Measurements from ENCODE around the gene GPR62. TPM values are rescaled to one million over a fixed set of nuclear protein-coding genes. Genes with fewer than 3 reads are reported as not detected.

GPR62 gene
- total and polyA plus RNA-seq, 8 donors: 0.17 to 0.35 (median 0.30) TPM; not detected in 2

GRCh38 chr3:51931756-51932155, 23.4 kb upstream of the GPR62 start:
- intact Hi-C loops (cut with DNase I): no loop called here
- H3K27ac ChIP-seq: no peak overlapping the region
- no peak overlapping the region for H3K4me3 ChIP-seq
- ATAC-seq (no peak), DNase-seq (no peak)
- H3K9me3 ChIP-seq: no peaks in the 10 kb centered on the region
- H3K27me3 ChIP-seq: no peaks in the 10 kb centered on the region
- no peak for TF ChIP-seq CTCF (IDR thresholded peaks at IDR 0.05)
- H3K36me3 ChIP-seq: peaks cover 0 to 62% of the 10 kb centered on the region in 2 donors
- no peaks in the 10 kb centered on the region for H3K4me1 ChIP-seq

- no peak overlapping the region for H3K4me3 ChIP-seq
- peaks cover 0 to 72% of the 10 kb centered on the region in 2 donors for H3K36me3 ChIP-seq
- H3K27ac ChIP-seq: no peak overlapping the region
- DNase-seq: no peak
- no peaks in the 10 kb centered on the region for H3K4me1 ChIP-seq
- no peaks in the 10 kb centered on the region for H3K27me3 ChIP-seq
- intact Hi-C loops (cut with DNase I): no loop called here
- no peak for ATAC-seq
- no peaks in the 10 kb centered on the region for H3K9me3 ChIP-seq
- no peak for TF ChIP-seq CTCF (IDR thresholded peaks at IDR 0.05)
Observed at GRCh38 chr3:51932471-51933370, 22.5 kb upstream of the GPR62 start.

- H3K4me1 ChIP-seq: peaks cover 0 to under 1% of the 10 kb centered on the region in 2 donors
- DNase-seq (no peak), ATAC-seq (no peak)
- H3K9me3 ChIP-seq: no peaks in the 10 kb centered on the region
- no peak overlapping the region for H3K27ac ChIP-seq
- no peak overlapping the region for H3K4me3 ChIP-seq
- H3K36me3 ChIP-seq: peaks cover 0 to 80% of the 10 kb centered on the region in 2 donors
- TF ChIP-seq CTCF (IDR thresholded peaks at IDR 0.05): no peak
- intact Hi-C loops (cut with DNase I): no loop called here
- no peaks in the 10 kb centered on the region for H3K27me3 ChIP-seq
Observed at GRCh38 chr3:51933471-51934138, 21.6 kb upstream of the GPR62 start.

GRCh38 chr3:51934139-51934850, 20.9 kb upstream of the GPR62 start:
- no peak overlapping the region for H3K27ac ChIP-seq
- H3K27me3 ChIP-seq: no peaks in the 10 kb centered on the region
- peak in 1 of 4 donors; percentile 73 for DNase-seq
- ATAC-seq: no peak
- H3K9me3 ChIP-seq: no peaks in the 10 kb centered on the region
- peaks cover 0 to 7% of the 10 kb centered on the region in 2 donors for H3K4me1 ChIP-seq
- intact Hi-C loops (cut with DNase I): no loop called here
- peaks cover 0 to 82% of the 10 kb centered on the region in 2 donors for H3K36me3 ChIP-seq
- TF ChIP-seq CTCF (IDR thresholded peaks at IDR 0.05): no peak
- H3K4me3 ChIP-seq: no peak overlapping the region
